Jurkat, Clone E6-1 (cell line): ENCODE data around the gene FUT2.
"Not testable (repeated sequence)": the region's sequence is repeated elsewhere in the genome, so short reads cannot be mapped to it uniquely, and the experiment has no call there.

Experiments
- DNase-seq: peaks from one replicate; pipeline ENCODE4 v3.0.0-alpha.2; 2011; ENCODE audit warnings: low read depth, low spot score
- H3K4me3 ChIP-seq: 2 replicates; pipeline ENCODE4 v1.5.1; 2011; ENCODE audit warnings: mild to moderate bottlenecking, low read length, control low read depth, moderate library complexity

Gene FUT2

GRCh38 chr19:48669903-48670668 lies 25.7 kb upstream of the FUT2 start:
- no peak for DNase-seq

GRCh38 chr19:48670699-48671445 lies 24.9 kb upstream of the FUT2 start:
- H3K4me3 ChIP-seq = no peak overlapping the region

More at GRCh38 chr19:48669903-48670668, 25.7 kb upstream of the FUT2 start:
- H3K4me3 ChIP-seq = no peak overlapping the region

DNA sequence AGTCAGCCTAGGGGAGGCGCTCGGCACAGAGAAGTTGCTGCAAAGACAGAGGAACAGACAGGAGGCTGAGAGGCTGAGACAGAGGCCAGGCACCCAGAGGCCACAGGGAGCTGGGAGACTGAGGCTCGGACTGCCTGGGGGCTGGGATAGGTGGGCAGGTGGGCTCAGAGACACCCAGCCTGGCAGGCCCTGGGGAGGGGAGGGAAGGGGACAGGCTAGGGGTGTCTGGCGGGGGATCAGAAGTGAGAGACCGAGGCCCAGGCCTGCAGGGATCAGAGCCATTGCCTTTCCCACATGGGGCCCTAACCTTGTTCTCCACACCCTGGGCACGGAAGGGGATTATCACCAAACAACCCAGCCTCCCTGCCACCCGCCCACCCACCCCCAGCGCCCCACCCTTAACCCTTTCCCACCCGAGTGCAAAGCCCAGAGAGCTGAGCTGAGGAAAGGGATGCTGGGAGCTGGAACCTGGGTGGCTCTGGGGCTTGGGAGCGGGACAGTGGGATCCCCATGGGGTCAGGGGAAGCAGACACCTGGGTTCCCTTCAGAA lies 24.2 kb upstream of the FUT2 start:
- H3K4me3 ChIP-seq = no peak overlapping the region
- DNase-seq = no peak

More at GRCh38 chr19:48670699-48671445, 24.9 kb upstream of the FUT2 start:
- DNase-seq = no peak

- no peak for DNase-seq
- no peak within 1 kb of the TSS for H3K4me3 ChIP-seq
Observed at GRCh38 chr19:48672994-48673393, 22.8 kb upstream of the FUT2 start, which contains the start of gene NTN5. TSS of gene NTN5 (minus strand) at chr19:48673017. CDS start at chr19:48670986, 2,031 bp downstream.

GRCh38 chr19:48673436-48674100 lies 22.2 kb upstream of the FUT2 start:
- DNase-seq = no peak
- no peak overlapping the region for H3K4me3 ChIP-seq

GRCh38 chr19:48674216-48674809 lies 21.5 kb upstream of the FUT2 start:
- DNase-seq = no peak
- no peak overlapping the region for H3K4me3 ChIP-seq

DNA sequence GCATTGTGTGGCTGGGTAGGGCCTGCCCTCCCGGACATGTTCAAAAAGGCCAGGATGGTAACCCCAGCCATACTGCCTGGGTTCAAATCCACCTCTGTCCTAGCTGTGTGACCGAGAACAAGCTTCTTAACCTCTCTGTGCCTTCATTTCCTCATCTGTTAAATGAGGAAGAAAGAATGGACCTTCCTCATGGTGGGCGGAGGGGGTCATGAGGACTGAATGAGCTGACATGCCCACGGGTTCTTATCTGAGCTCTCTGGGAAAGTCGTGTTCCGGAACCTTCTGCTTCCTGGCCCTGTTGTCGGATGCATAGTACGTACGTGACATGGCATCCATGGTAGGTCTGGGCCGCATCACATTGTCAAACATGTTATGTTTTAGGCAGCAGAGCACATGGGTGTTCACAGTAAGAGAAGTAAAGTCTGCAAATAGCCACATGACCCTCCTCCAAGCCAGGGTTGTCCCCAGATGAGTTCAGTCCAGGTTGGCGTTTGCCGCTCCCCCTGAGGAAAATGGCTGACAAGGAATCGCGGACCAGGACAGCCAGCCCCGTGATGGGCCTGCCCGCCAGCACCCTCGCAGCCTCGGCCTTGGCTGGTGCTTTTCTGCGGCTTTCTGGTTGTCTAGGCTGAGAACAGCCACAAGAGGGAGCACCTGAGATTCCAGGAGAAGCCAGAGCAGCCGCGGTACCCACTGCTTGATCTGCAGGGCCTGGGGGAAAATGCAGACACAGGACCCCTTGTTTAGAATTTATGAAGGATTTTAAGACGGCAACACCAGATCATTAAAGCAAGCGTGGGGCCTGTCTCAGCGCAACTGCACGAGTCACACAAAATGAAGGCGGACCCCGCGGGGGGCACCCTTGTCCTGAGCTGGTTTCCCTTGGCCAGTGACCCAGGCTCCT lies 20.6 kb upstream of the FUT2 start:
- no peak overlapping the region for H3K4me3 ChIP-seq
- DNase-seq = peak; percentile 67

- no peak overlapping the region for H3K4me3 ChIP-seq
- DNase-seq = no peak
Observed at GRCh38 chr19:48676487-48676886, 19.3 kb upstream of the FUT2 start.

GRCh38 chr19:48676887-48677286 lies 18.9 kb upstream of the FUT2 start:
- no peak for DNase-seq
- H3K4me3 ChIP-seq = no peak overlapping the region

GRCh38 chr19:48678201-48678600 lies 17.6 kb upstream of the FUT2 start:
- no peak overlapping the region for H3K4me3 ChIP-seq
- no peak for DNase-seq

GRCh38 chr19:48680006-48680405 lies 15.8 kb upstream of the FUT2 start:
- not testable (repeated sequence) for H3K4me3 ChIP-seq, DNase-seq

DNA sequence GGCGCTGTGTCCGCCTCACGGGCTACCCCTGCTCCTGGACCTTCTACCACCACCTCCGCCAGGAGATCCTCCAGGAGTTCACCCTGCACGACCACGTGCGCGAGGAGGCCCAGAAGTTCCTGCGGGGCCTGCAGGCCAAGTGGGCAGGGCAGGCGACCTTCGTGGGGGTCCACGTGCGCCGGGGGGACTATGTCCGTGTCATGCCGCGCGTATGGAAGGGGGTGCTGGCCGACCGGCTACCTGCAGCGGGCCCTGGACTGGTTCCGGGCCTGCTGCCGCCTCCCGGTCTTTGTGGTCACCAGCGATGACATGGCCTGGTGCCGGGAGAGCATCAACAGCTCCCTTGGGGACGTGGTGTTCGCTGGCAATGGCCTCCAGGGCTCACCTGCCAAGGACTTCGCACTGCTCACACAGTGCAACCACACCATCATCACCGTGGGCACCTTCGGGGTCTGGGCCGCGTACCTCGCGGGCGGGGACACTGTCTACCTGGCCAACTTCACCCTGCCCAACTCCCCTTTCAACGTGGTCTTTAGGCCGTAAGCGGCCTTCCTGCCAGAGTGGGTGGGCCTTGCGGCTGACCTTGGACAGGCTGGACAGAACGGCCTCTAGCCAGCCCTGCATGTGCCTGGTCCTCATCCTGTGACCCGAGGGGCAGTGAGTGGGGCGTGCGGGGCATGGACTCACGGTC lies 15.2 kb upstream of the FUT2 start:
- no peak for DNase-seq
- no peak overlapping the region for H3K4me3 ChIP-seq

GRCh38 chr19:48681127-48681470 lies 14.7 kb upstream of the FUT2 start:
- no peak overlapping the region for H3K4me3 ChIP-seq
- DNase-seq = peak; percentile 36

GRCh38 chr19:48683349-48683748 lies 12.4 kb upstream of the FUT2 start:
- DNase-seq = no peak
- H3K4me3 ChIP-seq = no peak overlapping the region

DNA sequence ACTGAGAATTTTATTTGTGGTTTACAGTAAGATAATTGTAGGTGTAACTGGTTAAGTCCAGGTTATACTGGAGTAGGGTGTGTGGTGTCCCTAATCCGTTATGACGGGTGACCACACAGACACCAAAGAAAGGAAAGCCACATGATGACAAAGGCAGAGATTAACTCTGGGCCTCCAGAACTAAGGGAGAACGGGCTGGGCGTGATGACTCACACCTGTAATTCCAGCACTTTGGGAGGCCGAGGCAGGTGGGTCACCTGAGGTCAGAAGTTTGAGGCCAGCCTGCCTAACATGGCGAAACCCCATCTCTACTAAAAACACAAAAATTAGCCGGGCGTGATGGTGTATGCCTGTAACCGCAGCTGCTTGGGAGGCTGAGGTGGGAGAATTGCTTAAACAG lies 10.2 kb upstream of the FUT2 start:
- DNase-seq = no peak
- H3K4me3 ChIP-seq = no peak overlapping the region

DNA sequence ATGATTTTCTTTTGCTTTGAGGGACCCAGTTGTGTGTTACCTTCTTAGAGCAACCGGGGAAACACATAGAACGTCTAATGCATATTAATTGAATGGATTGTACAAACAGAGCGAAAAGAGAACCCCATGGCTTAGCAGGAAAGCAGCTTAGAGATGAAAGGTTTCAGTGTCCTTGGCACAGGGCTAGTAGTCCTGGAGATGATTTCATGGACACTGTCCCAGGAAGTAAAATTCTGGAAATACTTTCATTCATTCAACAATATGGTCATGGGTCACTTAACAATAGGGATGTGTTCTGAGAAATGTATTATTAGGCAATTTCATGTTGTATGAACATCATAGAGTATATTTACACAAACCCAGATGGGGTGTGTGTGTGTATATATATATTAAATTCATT lies 9.7 kb upstream of the FUT2 start:
- no peak overlapping the region for H3K4me3 ChIP-seq
- DNase-seq = no peak

GRCh38 chr19:48686637-48687036 lies 9.1 kb upstream of the FUT2 start:
- DNase-seq, H3K4me3 ChIP-seq: not testable (repeated sequence)

DNA sequence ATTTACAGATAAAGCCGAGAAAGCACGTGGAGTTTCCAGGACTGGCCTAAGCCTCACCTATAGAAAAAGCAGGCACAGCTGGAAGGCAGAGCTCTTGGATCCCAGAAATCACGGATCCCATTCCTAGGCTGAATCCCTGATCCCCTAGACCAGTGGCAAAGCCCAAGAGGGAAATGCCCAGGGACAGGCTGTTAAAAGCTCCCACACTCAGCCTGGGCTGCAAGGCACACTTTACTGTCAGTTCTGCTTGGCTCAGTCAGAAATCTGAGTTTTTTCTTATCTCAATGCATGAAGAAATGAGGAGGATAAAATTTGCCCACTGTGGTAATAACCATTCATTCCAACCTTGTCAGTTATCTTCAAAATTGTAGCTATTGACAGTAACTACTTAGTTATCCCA lies 8.0 kb upstream of the FUT2 start:
- DNase-seq = no peak
- H3K4me3 ChIP-seq = no peak overlapping the region
